ENCODE measurements around the gene LHX4. TPM values are rescaled to one million over a fixed set of nuclear protein-coding genes. Genes with fewer than 3 reads are reported as not detected.

The LHX4 gene
- total and polyA plus RNA-seq, 2 of the 8 experiments (the other 6 are each of a cell fraction or from before 2014, with no cell fraction given), result 0.85 to 4.9 TPM

DNA sequence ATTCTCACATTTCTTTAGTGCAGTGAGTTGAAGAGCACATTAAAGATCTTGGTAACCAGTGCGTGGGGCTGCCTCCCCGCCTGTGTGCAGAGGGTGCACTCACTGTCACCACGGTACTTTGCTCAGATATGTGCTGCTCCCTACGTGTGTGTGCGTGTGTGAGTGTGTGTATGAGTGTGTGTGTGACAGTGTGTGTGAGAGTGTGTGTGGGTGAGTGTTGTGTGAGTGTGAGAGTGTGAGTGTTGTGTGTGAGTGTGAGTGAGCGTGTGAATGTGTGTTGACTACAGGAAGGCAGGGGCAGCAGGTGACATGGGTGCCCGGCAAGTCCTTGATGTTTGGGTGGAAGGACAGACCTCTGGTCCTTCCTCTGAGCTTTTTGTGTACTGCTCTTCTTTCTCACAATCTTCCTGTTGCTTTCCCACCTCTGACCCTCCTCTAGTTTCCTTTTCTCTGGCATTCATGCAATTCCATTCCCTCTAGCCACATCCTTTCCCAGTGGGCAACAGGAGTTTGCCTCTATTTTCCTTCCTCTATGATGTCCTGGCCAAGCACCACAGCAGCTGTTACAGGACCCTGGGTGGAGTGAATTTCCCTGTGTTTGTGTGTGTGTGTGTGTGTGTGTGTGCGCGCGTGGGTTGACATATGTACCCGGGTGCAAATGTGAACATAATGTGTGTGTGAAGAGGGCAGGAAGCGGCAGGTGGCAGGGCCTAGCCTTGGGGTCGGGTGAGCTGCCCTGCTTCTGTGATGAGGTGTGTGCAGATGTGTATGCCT lies 19.8 kb downstream of the LHX4 start:
- H3K36me3 ChIP-seq (ENCODE audit: control insufficient read depth in 2 of 4, insufficient read depth in 4 of 4, low read length in 3 of 4), result no peaks in the 10 kb centered on the region
- no peaks in the 10 kb centered on the region; a peak in 1 of 7 replicates for H3K27me3 ChIP-seq (replicated peaks in 1 of 4; ENCODE audit: control insufficient read depth in 3 of 4, extremely low read depth in 1 of 4, insufficient read depth in 3 of 4, low read length in 3 of 4)
- H2BK12ac ChIP-seq (ENCODE audit: low read depth, low read length), result peak overlapping the region; percentile 100
- H3K9me3 ChIP-seq (ENCODE audit: insufficient read depth in 2 of 2, low read depth in 1 of 2, low read length in 1 of 2), result no peaks in the 10 kb centered on the region
- H2BK120ac ChIP-seq (replicated peaks; ENCODE audit: low read depth, low read length), result peak overlapping the region; percentile 40
- peak overlapping the region; percentile 67 for H2BK20ac ChIP-seq (ENCODE audit: low read length)
- ChIA-PET CTCF (ENCODE audit: partially characterized antibody) (interaction anchor here (0.6 to 17.1 kb wide), 26 partner anchors 9 to 613 kb away, joined by 3 to 244 read pairs (median 7); no protein-coding TSS in a partner anchor), POLR2A (ENCODE audit: partially characterized antibody) (interaction anchor here (2.4 to 3.4 kb wide), 3 partner anchors 11 to 19 kb away, joined by 6 to 12 read pairs (median 12); partner anchors contain the start of gene LHX4)
- H2AFZ ChIP-seq (ENCODE audit: low read length), result no peak overlapping the region
- no peak for DNase-seq (ENCODE audit: low read depth in 1 of 2, low spot score in 2 of 2)
- peak overlapping the region; percentile 75 for H4K91ac ChIP-seq (replicated peaks; ENCODE audit: insufficient read length, low read length)
- H3K23ac ChIP-seq (ENCODE audit: insufficient read length), result no peak overlapping the region
- no peak overlapping the region for H3K9ac ChIP-seq (replicated peaks in 1 of 4; ENCODE audit: extremely low read depth in 1 of 4, low read depth in 3 of 4, low read length in 3 of 4)
- peak overlapping the region; percentile 100 for H2BK15ac ChIP-seq (ENCODE audit: low read length)
- H3K18ac ChIP-seq (ENCODE audit: extremely low read depth, low read length), result peak overlapping the region; percentile 16; the same call in 1 of the 2 replicates
- WGBS, 2 experiments (ENCODE audit: extremely low coverage in 1 of 2, insufficient coverage in 1 of 2, insufficient read length in 1 of 2, insufficient replicate concordance in 2 of 2, low coverage in 1 of 2, low lambda C conversion rate in 2 of 2, missing lambda C conversion rate in 1 of 2), result 84% methylated on average over 13 of the region's 13 CpGs; no CpG with 5 or more reads in 1 of the 2 experiments
- peak overlapping the region; percentile 32; the same call in 1 of the 2 replicates for H4K8ac ChIP-seq (ENCODE audit: extremely low read depth, insufficient read depth, low read length)
- H3K4me3 ChIP-seq (ENCODE audit: extremely low read depth in 1 of 4, insufficient read depth in 2 of 4, low read depth in 3 of 4, low read length in 4 of 4), result no peak overlapping the region
- peaks cover 9 to 27% (median 21%) of the 10 kb centered on the region in 4 experiments for H3K4me1 ChIP-seq (replicated peaks in 1 of 4; ENCODE audit: control insufficient read depth in 3 of 4, insufficient read depth in 4 of 4, low read length in 3 of 4)
- H3K79me1 ChIP-seq (ENCODE audit: low read depth, low read length), result no peaks in the 10 kb centered on the region
- H3K4me2 ChIP-seq (ENCODE audit: insufficient read depth in 1 of 2, low read depth in 2 of 2, low read length in 2 of 2), result no peak overlapping the region
- H3K4ac ChIP-seq (replicated peaks; ENCODE audit: insufficient read length, low read depth, low read length), result peak overlapping the region; percentile 30
- H3K14ac ChIP-seq (ENCODE audit: insufficient read length), result no peak overlapping the region
- no peak overlapping the region for H3K56ac ChIP-seq (replicated peaks; ENCODE audit: insufficient read length, low read depth, low read length)
- H3K79me2 ChIP-seq (ENCODE audit: control insufficient read depth in 1 of 2, insufficient read depth in 2 of 2, low read length in 2 of 2), result no peaks in the 10 kb centered on the region
- no peak for TF ChIP-seq SIN3A (conservative IDR thresholded peaks at IDR 0.05 in 1 of 2, IDR thresholded peaks at IDR 0.05 in 1 of 2; ENCODE audit: low read depth in 1 of 2, low read length in 2 of 2)
- no peak for TF ChIP-seq SP2 (IDR thresholded peaks at IDR 0.05; ENCODE audit: low read length)
- no peak for TF ChIP-seq CHD1 (IDR thresholded peaks at IDR 0.05; ENCODE audit: low read depth, low read length)
- TF ChIP-seq SAP30 (IDR thresholded peaks at IDR 0.05; ENCODE audit: insufficient read depth, insufficient replicate concordance, low read length), result no peak
- H4K20me1 ChIP-seq (replicated peaks in 1 of 2; ENCODE audit: control insufficient read depth in 1 of 2, insufficient read depth in 2 of 2, low read length in 2 of 2), result peaks cover 0 to 2% of the 10 kb centered on the region in 2 experiments
- H3K23me2 ChIP-seq (ENCODE audit: low read depth, low read length), result peaks cover 2% of the 10 kb centered on the region; the same call in 1 of the 2 replicates
- H2BK5ac ChIP-seq (ENCODE audit: low read depth, low read length), result peak overlapping the region; percentile 89
- FAIRE-seq, result no peak
- peak overlapping the region; percentile 100 for H2AK5ac ChIP-seq (ENCODE audit: low read depth, low read length)
- no peak overlapping the region for H3K27ac ChIP-seq (ENCODE audit: low read depth, low read length)
- H4K5ac ChIP-seq (ENCODE audit: insufficient read length, low read depth, low read length), result no peak overlapping the region

All from H1 (cell line).